IMR-90 (cell line): Measurements from ENCODE around the gene PRKCE. TPM values are rescaled to one million over a fixed set of nuclear protein-coding genes. Genes with fewer than 3 reads are reported as not detected.

ENCODE experiments used
- ATAC-seq: fragments of 200-7000 bp; cut with Tn5 transposase; 2 replicates; pipeline ENCODE4 v1.9.1; 2020; ENCODE audit warnings: low read depth, mild to moderate bottlenecking, moderate library complexity
- BruUV-seq: library from RNA; stranded (reverse); fragments of 400-500 nt; replicated peaks from 2 replicates; lab custom pipeline; 2021; lab: Mats Ljungman, UMichigan
- CTCF ChIA-PET: fragments of 300-600 bp; formaldehyde crosslinking; extraction: SDS; loops from one replicate; lab custom pipeline; 2021; ENCODE audit warnings: antibody characterized with exemption; lab: Yijun Ruan, JAX
- POLR2A ChIA-PET: fragments of 300-600 bp; sonication (Branson Sonifier 250); formaldehyde crosslinking; loops from one replicate; lab custom pipeline; 2022; ENCODE audit warnings: antibody characterized with exemption; ENCODE audit not compliant: unreplicated experiment; lab: Charles Lee
- DNase-seq: peaks from one replicate; pipeline ENCODE4 v3.0.0; 2013
- H2AFZ ChIP-seq: replicated peaks from 2 replicates; pipeline ENCODE3; 2013; ENCODE audit warnings: low read length, mild to moderate bottlenecking; ENCODE audit not compliant: poor library complexity
- H2AK5ac ChIP-seq: 2 replicates; pipeline ENCODE4 v1.6.1; 2013; ENCODE audit warnings: low read depth, low read length, inconsistent platforms
- H2AK9ac ChIP-seq: replicated peaks from 2 replicates; pipeline ENCODE3; 2013; ENCODE audit warnings: mild to moderate bottlenecking, low read depth, low read length, moderate library complexity; ENCODE audit not compliant: poor library complexity
- H2BK120ac ChIP-seq: 2 replicates; pipeline ENCODE4 v1.6.1; 2013; ENCODE audit warnings: low read depth, low read length, inconsistent platforms
- H2BK15ac ChIP-seq: 3 replicates; pipeline ENCODE4 v1.6.1; 2013; ENCODE audit warnings: low read depth, low read length, inconsistent platforms
- H2BK20ac ChIP-seq: 2 replicates; pipeline ENCODE4 v1.6.1; 2013; ENCODE audit warnings: low read depth, mild to moderate bottlenecking, inconsistent platforms, low read length, moderate library complexity
- H2BK5ac ChIP-seq: 2 replicates; pipeline ENCODE4 v1.6.1; 2013; ENCODE audit warnings: mild to moderate bottlenecking, low read depth, low read length, inconsistent platforms; ENCODE audit not compliant: poor library complexity, severe bottlenecking
- H3K14ac ChIP-seq: replicated peaks from 2 replicates; pipeline ENCODE4 v1.6.1; 2013; ENCODE audit warnings: low read depth, low read length, inconsistent platforms
- H3K18ac ChIP-seq: 2 replicates; pipeline ENCODE4 v1.6.1; 2013; ENCODE audit warnings: low read depth, low read length, control low read depth
- H3K23ac ChIP-seq: 2 replicates; pipeline ENCODE4 v1.6.1; 2013; ENCODE audit warnings: low read depth, low read length, inconsistent platforms
- H3K27ac ChIP-seq: 2 replicates; pipeline ENCODE4 v1.5.1; 2013; ENCODE audit warnings: mild to moderate bottlenecking, control low read depth, low read length; ENCODE audit not compliant: insufficient read depth
- H3K27me3 ChIP-seq: 2 replicates; pipeline ENCODE4 v1.6.1; 2013; ENCODE audit warnings: low read length; ENCODE audit not compliant: control insufficient read depth, insufficient read depth
- H3K36me3 ChIP-seq: 2 replicates; pipeline ENCODE4 v1.6.1; 2013; ENCODE audit warnings: low read length, mixed read lengths; ENCODE audit not compliant: control insufficient read depth, insufficient read depth
- H3K4ac ChIP-seq: 2 replicates; pipeline ENCODE4 v1.6.1; 2013; ENCODE audit warnings: low read depth, low read length, inconsistent platforms
- H3K4me1 ChIP-seq: 2 replicates; pipeline ENCODE4 v1.6.1; 2013; ENCODE audit warnings: low read length, mixed read lengths; ENCODE audit not compliant: control insufficient read depth, insufficient read depth
- H3K4me2 ChIP-seq: 2 replicates; pipeline ENCODE4 v1.6.1; 2013; ENCODE audit warnings: low read depth, mild to moderate bottlenecking, control low read depth, low read length, moderate library complexity
- H3K4me3 ChIP-seq: 2 replicates; pipeline ENCODE4 v1.5.1; 2013; ENCODE audit warnings: low read depth, mild to moderate bottlenecking, control low read depth, low read length, moderate library complexity; ENCODE audit not compliant: insufficient read depth
- H3K56ac ChIP-seq: 2 replicates; pipeline ENCODE4 v1.6.1; 2013; ENCODE audit warnings: low read length, inconsistent platforms; ENCODE audit not compliant: insufficient read depth; ENCODE audit errors: extremely low read depth
- H3K79me1 ChIP-seq, 2 experiments: 2 replicates each; pipeline ENCODE4 v1.6.1; 2013; ENCODE audit warnings: low read length in 2 of 2, inconsistent platforms in 1 of 2, low read depth in 1 of 2
- H3K9ac ChIP-seq: 2 replicates; pipeline ENCODE4 v1.6.1; 2013; ENCODE audit warnings: low read depth, low read length, control low read depth
- H3K9me1 ChIP-seq: 2 replicates; pipeline ENCODE4 v1.6.1; 2013; ENCODE audit warnings: low read length, inconsistent platforms; ENCODE audit not compliant: insufficient read depth
- H3K9me3 ChIP-seq: 2 replicates; pipeline ENCODE4 v1.6.1; 2013; ENCODE audit warnings: low read length; ENCODE audit not compliant: control insufficient read depth, insufficient read depth
- H4K20me1 ChIP-seq: 2 replicates; pipeline ENCODE4 v1.6.1; 2013; ENCODE audit warnings: low read length, inconsistent platforms; ENCODE audit not compliant: insufficient read depth
- H4K5ac ChIP-seq: 2 replicates; pipeline ENCODE4 v1.6.1; 2013; ENCODE audit warnings: mild to moderate bottlenecking, low read depth, low read length, control low read depth
- H4K8ac ChIP-seq, 2 experiments: 2 replicates each; pipeline ENCODE4 v1.6.1; 2013; ENCODE audit warnings: low read depth in 2 of 2, low read length in 2 of 2, control low read depth in 1 of 2, inconsistent platforms in 1 of 2
- H4K91ac ChIP-seq: 2 replicates; pipeline ENCODE4 v1.6.1; 2013; ENCODE audit warnings: low read depth, low read length, inconsistent platforms; ENCODE audit not compliant: insufficient read depth
- BHLHE40 ChIP-seq: fragments of 150-350 bp; IDR thresholded peaks from 2 replicates; pipeline ENCODE4 v1.6.1; 2016; ENCODE audit warnings: mild to moderate bottlenecking, low read depth, low read length
- CEBPB ChIP-seq: IDR thresholded peaks from 2 replicates; pipeline ENCODE4 v1.6.1; 2012; ENCODE audit warnings: low read depth, low read length, improper control_type of control experiment
- CHD1 ChIP-seq: IDR thresholded peaks from 2 replicates; pipeline ENCODE4 v1.6.1; 2012; ENCODE audit warnings: low read depth, low read length, improper control_type of control experiment
- ELK1 ChIP-seq: fragments of 150-350 bp; IDR thresholded peaks from 2 replicates; pipeline ENCODE4 v1.6.1; 2016; ENCODE audit warnings: low read depth, mild to moderate bottlenecking, low read length, moderate library complexity, borderline replicate concordance
- FOS ChIP-seq: fragments of 150-350 bp; IDR thresholded peaks from 2 replicates; pipeline ENCODE4 v1.6.1; 2016; ENCODE audit warnings: low read depth, low read length
- MAFK ChIP-seq: IDR thresholded peaks from 2 replicates; pipeline ENCODE4 v1.6.1; 2012; ENCODE audit warnings: low read depth, low read length, improper control_type of control experiment
- MAZ ChIP-seq: IDR thresholded peaks from 2 replicates; pipeline ENCODE4 v1.6.1; 2012; ENCODE audit warnings: low read depth, mild to moderate bottlenecking, low read length, improper control_type of control experiment, moderate library complexity, borderline replicate concordance
- NFE2L2 ChIP-seq: fragments of 150-350 bp; IDR thresholded peaks from 2 replicates; pipeline ENCODE4 v1.6.1; 2016; ENCODE audit warnings: low read depth, mild to moderate bottlenecking, low read length
- POLR2A ChIP-seq: IDR thresholded peaks from 2 replicates; pipeline ENCODE4 v1.6.1; 2012; ENCODE audit warnings: mild to moderate bottlenecking, low read depth, low read length
- RAD21 ChIP-seq: IDR thresholded peaks from 2 replicates; pipeline ENCODE4 v1.6.1; 2012; ENCODE audit warnings: low read length, improper control_type of control experiment
- RCOR1 ChIP-seq: IDR thresholded peaks from 2 replicates; pipeline ENCODE4 v1.6.1; 2012; ENCODE audit warnings: mild to moderate bottlenecking, low read length, improper control_type of control experiment; ENCODE audit not compliant: insufficient replicate concordance
- WGBS, 2 experiments: methylation state at CpG; one replicate each; pipeline versions ENCODE4 v1.1.5 to v1.1.7; 2013; ENCODE audit warnings: missing lambda C conversion rate in 2 of 2; ENCODE audit not compliant: insufficient read length in 1 of 2; ENCODE audit errors: extremely low coverage in 2 of 2; 5-methylcytosine and 5-hydroxymethylcytosine counted together
- dilution Hi-C: fragments of 300-500 bp; cut with HindIII; formaldehyde crosslinking; loops from one replicate; pipeline ENCODE4 v1.14.3; 2018; ENCODE audit warnings: low sequenced_read_pairs; ENCODE audit not compliant: unreplicated experiment
- in situ Hi-C: fragments of 300-500 bp; cut with MboI; formaldehyde crosslinking; loops from 3 replicates; pipeline ENCODE4 v1.14.3; 2019; ENCODE audit warnings: low sequenced_read_pairs, inconsistent platforms, mixed read lengths
- intact Hi-C: fragments of 100-400 bp; cut with micrococcal nuclease; formaldehyde crosslinking; loops from 2 replicates; pipeline ENCODE4 v1.10.0; 2022
- polyA plus RNA-seq, 3 experiments: library from polyadenylated mRNA; depleted of rRNA; stranded (reverse); fragments of >200 nt; gene quantifications; 2 replicates each; pipeline ENCODE4 v1.2.3, GENCODE V29; 2012; ENCODE audit warnings: low replicate concordance in 1 of 3
- total RNA-seq: library from RNA; depleted of rRNA; stranded (reverse); fragments of >200 nt; gene quantifications from 2 replicates; pipeline ENCODE4 v1.2.3, GENCODE V29; 2012

PRKCE gene
- total and polyA plus RNA-seq, 2 of the 4 experiments (the other 2 are of a cell fraction), result 8.1 to 32.4 TPM

DNA sequence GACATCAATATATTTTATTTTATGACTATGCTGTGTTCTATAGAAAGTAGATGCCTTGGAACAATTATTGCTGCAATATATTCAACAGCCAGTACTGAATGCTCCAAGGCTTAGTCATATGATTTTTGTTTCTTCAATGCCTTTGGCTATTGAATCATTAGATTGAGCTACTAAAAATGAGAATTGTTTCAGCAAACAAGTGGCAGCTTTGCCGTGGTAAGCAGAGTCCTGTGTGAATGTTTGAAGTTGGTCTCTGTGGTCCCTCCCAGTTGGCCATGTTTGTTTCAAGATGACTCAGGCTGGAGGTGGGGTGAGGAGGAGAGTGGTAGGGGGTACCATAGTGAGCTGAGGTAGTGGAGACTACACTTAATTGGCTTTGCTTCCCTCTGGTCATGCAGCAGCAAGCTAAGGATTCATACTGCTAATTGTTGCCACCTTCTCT, 447.2 kb downstream of the PRKCE start:
- DNase-seq (peak; percentile 92), ATAC-seq (peak; percentile 75)
- no CpG with 5 or more reads among the region's 1 CpG for WGBS, 2 experiments
- Histone ChIP-seq H3K4me1 (peaks cover 12% of the 10 kb centered on the region), H2AK5ac (peak overlapping the region; percentile 94), H2BK5ac (peak overlapping the region; percentile 97), H2BK15ac (peak overlapping the region; percentile 97), H3K4me2 (peak overlapping the region; percentile 41; the same call in 1 of the 2 replicates), H3K56ac (peak overlapping the region; percentile 86), H3K79me1 (peaks cover 8 to 36% of the 10 kb centered on the region in 2 experiments), H3K27me3 (no peaks in the 10 kb centered on the region), H3K18ac (peak overlapping the region; percentile 73), H2AK9ac (peak overlapping the region; percentile 66), H3K9me3 (0 out of 2 replicates have a peak, but pooled peaks cover 3% of the 10 kb centered on the region), H2AFZ (peak overlapping the region; percentile 59), H3K4me3 (no peak overlapping the region), H3K23ac (peak overlapping the region; percentile 97), H4K5ac (peak overlapping the region; percentile 50), H2BK120ac (peak overlapping the region; percentile 93), H4K20me1 (no peaks in the 10 kb centered on the region), H4K8ac (peak overlapping the region; percentile 77 to 90), H3K27ac (peak overlapping the region; percentile 98), H3K36me3 (peaks cover 3% of the 10 kb centered on the region; the same call in 1 of the 2 replicates), H2BK20ac (peak overlapping the region; percentile 95), H3K14ac (peak overlapping the region; percentile 82), H3K9me1 (peaks cover 15% of the 10 kb centered on the region), H3K4ac (peak overlapping the region; percentile 96), H3K9ac (peak overlapping the region; percentile 32; the same call in 1 of the 2 replicates), H4K91ac (peak overlapping the region; percentile 95)
- intact Hi-C loops, result loop anchor here (5.0 kb wide), 1 partner anchor 79 kb away; no protein-coding TSS in a partner anchor
- ChIA-PET CTCF (interaction anchor here (1.3 to 1.9 kb wide), 2 partner anchors 14 to 36 kb away, joined by 3 to 7 read pairs; no protein-coding TSS in a partner anchor), POLR2A (interaction anchor here (1.4 kb wide), 1 partner anchor 199 kb away, joined by 3 read pairs; no protein-coding TSS in a partner anchor)
- in situ Hi-C loops, result no loop called here
- no TSS peak for BruUV-seq
- dilution Hi-C loops, result no loop called here
- TF ChIP-seq POLR2A, result peak; percentile 28; the same call in 1 of the 2 replicates
- 0 out of 2 replicates have a peak, but pooled peaks have one; percentile 1 for TF ChIP-seq MAFK
- TF ChIP-seq CHD1, result no peak
- TF ChIP-seq NFE2L2, result no peak; the same call in 1 of the 2 replicates
- no peak for TF ChIP-seq MAZ
- peak; percentile 50; the same call in 1 of the 2 replicates for TF ChIP-seq FOS
- TF ChIP-seq RCOR1, result no peak
- no peak for TF ChIP-seq RAD21
- no peak for TF ChIP-seq ELK1
- peak; percentile 83 for TF ChIP-seq CEBPB
- TF ChIP-seq BHLHE40, result no peak
